Suprapubic skin (tissue), 3 donors: Measurements from ENCODE around the gene C17orf107.

Experiments used
- EP300 ChIP-seq: sonication (generic); formaldehyde crosslinking; IDR thresholded peaks from one replicate; pipeline ENCODE4 v1.6.1; 2017; ENCODE audit warnings: antibody characterized with exemption
- TF ChIP-seq, protein P1 (sequence below), 2 donors: fragments of 200-600 bp in 1 of 2; fragments of 450-650 bp in 1 of 2; sonication (generic) in 1 of 2; IDR thresholded peaks; one replicate each; pipeline ENCODE4 v1.5.1; 2016 to 2019; ENCODE audit warnings: antibody characterized with exemption in 2 of 2, mild to moderate bottlenecking in 1 of 2, moderate library complexity in 1 of 2

DNA sequence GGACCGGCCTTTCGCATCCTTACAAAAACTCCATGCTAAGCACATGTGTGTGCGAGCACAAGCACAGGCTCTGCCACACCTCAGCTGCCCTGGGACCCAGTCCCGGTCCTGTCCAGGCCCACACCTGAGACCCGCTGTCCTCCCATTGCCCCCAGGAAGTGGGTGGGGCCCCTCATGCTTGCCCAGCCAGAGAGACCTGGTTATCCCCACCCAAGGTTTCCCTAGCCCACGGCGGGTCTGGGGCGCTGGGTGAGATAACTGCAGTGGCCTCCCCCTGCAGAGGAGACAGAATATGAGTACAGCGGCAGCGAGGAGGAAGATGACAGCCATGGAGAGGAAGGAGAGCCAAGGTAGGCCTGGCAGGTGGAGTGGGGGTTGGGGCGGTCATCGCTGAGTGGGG lies 12.5 kb upstream of the C17orf107 start:
- TF ChIP-seq, protein P1, sequence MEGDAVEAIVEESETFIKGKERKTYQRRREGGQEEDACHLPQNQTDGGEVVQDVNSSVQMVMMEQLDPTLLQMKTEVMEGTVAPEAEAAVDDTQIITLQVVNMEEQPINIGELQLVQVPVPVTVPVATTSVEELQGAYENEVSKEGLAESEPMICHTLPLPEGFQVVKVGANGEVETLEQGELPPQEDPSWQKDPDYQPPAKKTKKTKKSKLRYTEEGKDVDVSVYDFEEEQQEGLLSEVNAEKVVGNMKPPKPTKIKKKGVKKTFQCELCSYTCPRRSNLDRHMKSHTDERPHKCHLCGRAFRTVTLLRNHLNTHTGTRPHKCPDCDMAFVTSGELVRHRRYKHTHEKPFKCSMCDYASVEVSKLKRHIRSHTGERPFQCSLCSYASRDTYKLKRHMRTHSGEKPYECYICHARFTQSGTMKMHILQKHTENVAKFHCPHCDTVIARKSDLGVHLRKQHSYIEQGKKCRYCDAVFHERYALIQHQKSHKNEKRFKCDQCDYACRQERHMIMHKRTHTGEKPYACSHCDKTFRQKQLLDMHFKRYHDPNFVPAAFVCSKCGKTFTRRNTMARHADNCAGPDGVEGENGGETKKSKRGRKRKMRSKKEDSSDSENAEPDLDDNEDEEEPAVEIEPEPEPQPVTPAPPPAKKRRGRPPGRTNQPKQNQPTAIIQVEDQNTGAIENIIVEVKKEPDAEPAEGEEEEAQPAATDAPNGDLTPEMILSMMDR (IDR thresholded peaks at IDR 0.05): no peak
- no peak for TF ChIP-seq EP300
